Memory B cell (primary cell): Measurements from ENCODE around the gene SYNC.
"Not testable (repeated sequence)": the region's sequence is repeated elsewhere in the genome, so short reads cannot be mapped to it uniquely, and the experiment has no call there.

Source experiments
- ATAC-seq: fragments of 150-1000 bp; cut with Tn5 transposase; 2 replicates; pipeline ENCODE4 v1.10.0; 2021; ENCODE audit warnings: low read depth, mild to moderate bottlenecking, moderate library complexity
- DNase-seq, 2 donors: peaks; one replicate each; pipeline ENCODE4 v3.0.0; 2022; ENCODE audit warnings: low spot score in 2 of 2
- H3K27ac Mint-ChIP-seq: one replicate; pipeline ENCODE4 v1.8.0; 2022; ENCODE audit warnings: mild to moderate bottlenecking, moderate library complexity, mixed read lengths
- H3K27me3 Mint-ChIP-seq: one replicate; pipeline ENCODE4 v1.8.0; 2022; ENCODE audit warnings: mixed read lengths
- H3K36me3 Mint-ChIP-seq: one replicate; pipeline ENCODE4 v1.8.0; 2022; ENCODE audit warnings: mild to moderate bottlenecking, mixed read lengths
- H3K4me1 Mint-ChIP-seq: one replicate; pipeline ENCODE4 v1.8.0; 2022; ENCODE audit warnings: mixed read lengths
- H3K4me3 Mint-ChIP-seq: one replicate; pipeline ENCODE4 v1.8.0; 2022; ENCODE audit warnings: mild to moderate bottlenecking, moderate library complexity, mixed read lengths
- H3K9me3 Mint-ChIP-seq: one replicate; pipeline ENCODE4 v1.8.0; 2022; ENCODE audit warnings: mixed read lengths

The SYNC gene

GRCh38 chr1:32713081-32713480 lies 10.5 kb upstream of the SYNC start:
- Mint-ChIP-seq H3K9me3 (no peaks in the 10 kb centered on the region), H3K27ac (no peak overlapping the region), H3K36me3 (no peaks in the 10 kb centered on the region), H3K27me3 (peaks cover 2% of the 10 kb centered on the region), H3K4me1 (peaks cover 15% of the 10 kb centered on the region), H3K4me3 (peak overlapping the region; percentile 36)
- DNase-seq (no peak), ATAC-seq (no peak)

- not testable (repeated sequence) for H3K27ac Mint-ChIP-seq, DNase-seq, H3K36me3 Mint-ChIP-seq, ATAC-seq, H3K27me3 Mint-ChIP-seq, H3K9me3 Mint-ChIP-seq, H3K4me1 Mint-ChIP-seq, H3K4me3 Mint-ChIP-seq
These were observed 8.7 kb upstream of the SYNC start for GRCh38 chr1:32711221-32711620.

- ATAC-seq (peak; percentile 20), DNase-seq (no peak)
- Mint-ChIP-seq H3K4me1 (peaks cover 7% of the 10 kb centered on the region), H3K9me3 (no peaks in the 10 kb centered on the region), H3K4me3 (no peak overlapping the region), H3K27ac (no peak overlapping the region), H3K36me3 (no peaks in the 10 kb centered on the region), H3K27me3 (peaks cover 10% of the 10 kb centered on the region)
These were observed 6.9 kb upstream of the SYNC start for GRCh38 chr1:32709476-32709875.

- no peak overlapping the region for H3K4me3 Mint-ChIP-seq
These were observed 6.5 kb upstream of the SYNC start for GRCh38 chr1:32709075-32709474.

GRCh38 chr1:32706491-32706890 lies 3.9 kb upstream of the SYNC start:
- Mint-ChIP-seq H3K9me3 (no peaks in the 10 kb centered on the region), H3K4me3 (no peak overlapping the region), H3K36me3 (no peaks in the 10 kb centered on the region), H3K4me1 (peaks cover 6% of the 10 kb centered on the region), H3K27ac (no peak overlapping the region), H3K27me3 (peaks cover 19% of the 10 kb centered on the region)
- ATAC-seq (no peak), DNase-seq (no peak)

More at GRCh38 chr1:32709075-32709474, 6.5 kb upstream of the SYNC start:
- Mint-ChIP-seq H3K9me3 (no peaks in the 10 kb centered on the region), H3K36me3 (no peaks in the 10 kb centered on the region), H3K27me3 (peaks cover 13% of the 10 kb centered on the region), H3K4me1 (peaks cover 7% of the 10 kb centered on the region), H3K27ac (no peak overlapping the region)
- ATAC-seq (no peak), DNase-seq (no peak)

- Mint-ChIP-seq H3K27ac (no peak overlapping the region), H3K4me1 (peaks cover 6% of the 10 kb centered on the region), H3K9me3 (no peaks in the 10 kb centered on the region), H3K4me3 (no peak overlapping the region), H3K36me3 (no peaks in the 10 kb centered on the region), H3K27me3 (peaks cover 21% of the 10 kb centered on the region)
- no peak for ATAC-seq
- no peak for DNase-seq
These were observed 2.9 kb upstream of the SYNC start for GRCh38 chr1:32705516-32705915.

GRCh38 chr1:32703479-32704291 lies 1.1 kb upstream of the SYNC start:
- Mint-ChIP-seq H3K4me1 (peaks cover 9% of the 10 kb centered on the region), H3K36me3 (no peaks in the 10 kb centered on the region), H3K27ac (no peak overlapping the region), H3K4me3 (peak overlapping the region; percentile 67), H3K27me3 (peaks cover 19% of the 10 kb centered on the region), H3K9me3 (no peaks in the 10 kb centered on the region)
- DNase-seq: no peak
- ATAC-seq: no peak

GRCh38 chr1:32701951-32702598 lies 495 bp downstream of the SYNC start:
- DNase-seq (no peak), ATAC-seq (no peak)
- H3K36me3 Mint-ChIP-seq: no peaks in the 10 kb centered on the region
- H3K4me1 Mint-ChIP-seq: peaks cover 9% of the 10 kb centered on the region
- H3K9me3 Mint-ChIP-seq: no peaks in the 10 kb centered on the region
- H3K27ac Mint-ChIP-seq: no peak overlapping the region
- peak overlapping the region; percentile 46 for H3K4me3 Mint-ChIP-seq
- H3K27me3 Mint-ChIP-seq: peaks cover 16% of the 10 kb centered on the region

- no peak for DNase-seq
- Mint-ChIP-seq H3K27ac (no peak overlapping the region), H3K4me3 (peak overlapping the region; percentile 46), H3K4me1 (peaks cover 9% of the 10 kb centered on the region), H3K27me3 (peaks cover 16% of the 10 kb centered on the region), H3K9me3 (no peaks in the 10 kb centered on the region), H3K36me3 (no peaks in the 10 kb centered on the region)
- ATAC-seq: no peak
These were observed 1.1 kb downstream of the SYNC start for GRCh38 chr1:32701421-32701911.

GRCh38 chr1:32696996-32697395 lies 5.6 kb downstream of the SYNC start:
- H3K27me3 Mint-ChIP-seq, DNase-seq, H3K9me3 Mint-ChIP-seq, H3K4me3 Mint-ChIP-seq, H3K4me1 Mint-ChIP-seq, H3K36me3 Mint-ChIP-seq, ATAC-seq, H3K27ac Mint-ChIP-seq: not testable (repeated sequence)

GRCh38 chr1:32696041-32696440 lies 6.5 kb downstream of the SYNC start:
- no peak for DNase-seq
- Mint-ChIP-seq H3K27ac (no peak overlapping the region), H3K4me1 (peaks cover 3% of the 10 kb centered on the region), H3K9me3 (no peaks in the 10 kb centered on the region), H3K36me3 (peaks cover 2% of the 10 kb centered on the region), H3K27me3 (peaks cover under 1% of the 10 kb centered on the region), H3K4me3 (no peak overlapping the region)
- ATAC-seq: no peak

- ATAC-seq (no peak), DNase-seq (no peak)
- no peak overlapping the region for H3K4me3 Mint-ChIP-seq
- no peaks in the 10 kb centered on the region for H3K27me3 Mint-ChIP-seq
- peaks cover 3% of the 10 kb centered on the region for H3K4me1 Mint-ChIP-seq
- H3K27ac Mint-ChIP-seq: no peak overlapping the region
- peaks cover 2% of the 10 kb centered on the region for H3K36me3 Mint-ChIP-seq
- H3K9me3 Mint-ChIP-seq: no peaks in the 10 kb centered on the region
These were observed 7.3 kb downstream of the SYNC start for GRCh38 chr1:32695098-32695904.

GRCh38 chr1:32693455-32694174 lies 9.0 kb downstream of the SYNC start:
- Mint-ChIP-seq H3K27me3 (no peaks in the 10 kb centered on the region), H3K4me1 (no peaks in the 10 kb centered on the region), H3K4me3 (no peak overlapping the region), H3K27ac (no peak overlapping the region), H3K9me3 (no peaks in the 10 kb centered on the region), H3K36me3 (peaks cover 2% of the 10 kb centered on the region)
- DNase-seq (no peak), ATAC-seq (no peak)
